Heart left ventricle (tissue), 16 donors: Measurements from ENCODE around the gene GPI. TPM values are rescaled to one million over a fixed set of nuclear protein-coding genes. Genes with fewer than 3 reads are reported as not detected.

Experiments
- ATAC-seq, 4 donors: fragments of 200-7000 bp; cut with Tn5 transposase; one replicate each; pipeline ENCODE4 v1.9.1; 2020 to 2022; ENCODE audit warnings: moderate library complexity in 4 of 4, mild to moderate bottlenecking in 3 of 4, moderate number of reproducible peaks in 1 of 4
- DNase-seq, 5 donors: peaks; one replicate each; pipeline ENCODE4 v3.0.0-alpha.2; 2020
- H3K27ac ChIP-seq, 12 donors: fragments of 200-600 bp; sonication (generic) in 4 of 12; one replicate each; pipeline versions ENCODE4 v1.5.0 to v1.8.0; 2016 to 2022; ENCODE audit warnings: mild to moderate bottlenecking in 2 of 12
- H3K27me3 ChIP-seq, 9 donors: fragments of 200-600 bp; sonication (generic) in 2 of 9; one replicate each; pipeline versions ENCODE4 v1.5.1 to v1.8.0; 2016 to 2022; ENCODE audit warnings: mild to moderate bottlenecking in 3 of 9
- H3K36me3 ChIP-seq, 9 donors: fragments of 200-600 bp; sonication (generic) in 2 of 9; one replicate each; pipeline versions ENCODE4 v1.5.0 to v1.8.0; 2018 to 2022; ENCODE audit warnings: mild to moderate bottlenecking in 2 of 9
- H3K4me1 ChIP-seq, 12 donors: fragments of 200-600 bp; sonication (generic) in 4 of 12; one replicate each; pipeline versions ENCODE4 v1.5.0 to v1.8.0; 2016 to 2022; ENCODE audit warnings: mild to moderate bottlenecking in 3 of 12
- H3K4me3 ChIP-seq, 12 donors: fragments of 200-600 bp; sonication (generic) in 4 of 12; one replicate each; pipeline versions ENCODE4 v1.5.0 to v1.8.0; 2017 to 2022; ENCODE audit warnings: mild to moderate bottlenecking in 9 of 12, moderate library complexity in 4 of 12
- H3K9me3 ChIP-seq, 12 donors: fragments of 200-600 bp; sonication (generic) in 4 of 12; one replicate each; pipeline versions ENCODE4 v1.5.0 to v1.8.0; 2016 to 2022; ENCODE audit warnings: mild to moderate bottlenecking in 1 of 12
- POLR2A ChIP-seq, 2 donors: fragments of 450-650 bp; IDR thresholded peaks; one replicate each; pipeline ENCODE4 v1.6.1; 2017; ENCODE audit warnings: antibody characterized with exemption in 2 of 2, mild to moderate bottlenecking in 2 of 2, moderate library complexity in 2 of 2
- WGBS, 4 donors: extraction: QIAGEN DNeasy Blood & Tissue Kit in 2 of 4; methylation state at CpG; one replicate each; pipeline versions ENCODE4 v1.1.5 to v1.1.7; 2013 to 2018; 5-methylcytosine and 5-hydroxymethylcytosine counted together
- intact Hi-C, 10 donors: fragments of 100-400 bp; cut with DNase I; formaldehyde crosslinking; loops; one replicate each; pipeline versions ENCODE4 v1.11.1 to v1.14.2; 2022
- polyA plus RNA-seq, 2 donors: library from polyadenylated mRNA; stranded (reverse); fragments of 200-250 nt; gene quantifications; one replicate each; pipeline ENCODE4 v1.2.3, GENCODE V29; 2013
- total RNA-seq, 9 donors: library from RNA; depleted of rRNA in 2 of 9; stranded (reverse); fragments of >200 nt in 2 of 9; fragmentation: NEBNext Ultra II Directional in 3 of 9; extraction: Animal tissue kit (Norgen Biotek cat#: 25700) in 3 of 9; gene quantifications; one replicate each; pipeline versions ENCODE4 v1.1.0 to v1.2.4, GENCODE V29; 2016 to 2023
- TF ChIP-seq, protein P1 (sequence below), 12 donors: fragments of 200-600 bp; sonication (generic) in 4 of 12; IDR thresholded peaks; one replicate each; pipeline versions ENCODE4 v1.5.0 to v1.8.0; 2018 to 2022; ENCODE audit warnings: antibody characterized with exemption in 12 of 12, mild to moderate bottlenecking in 5 of 12
- donor health status: ischemic (EF 13 %, LVEDD 7.1; RV severe dilation, severe dysfunction).
- donor health status: healthy with polysubstance abuse.
- donor health status: DM: no; HTN: yes; CAD: no.
- donor health status: DM: no; HTN: no; CAD: no.
- donor health status: ischemic (EF 25% LVEDD 6.9; RV normal size, moderate dysfunction).
- donor health status: ischemic (EF 25% LVEDD 5.7; RV mildly dilated, moderate dysfunction).
- donor health status: healthy.
- donor health status: DM: yes; HTN: yes; CAD: no.
- donor health status: ischemic (EF 35%, LVEDD 5.7; RV mildly dilated, moderate dysfunction).
- donor health status: nonischemic (EF 11% LVEDD 7.7; RV severe dilation, severe dysfunction).
- donor health status: DM: yes; HTN: yes; CAD: no.
- donor health status: PGD.
- donor health status: ischemic (EF 29% LVEDD 5.4; RV normal size, mild dysfunction).
- donor health status: nonischemic (EF 23%, LVEDD 6.1; RV moderate dilation, normal function).

The GPI gene
- total and polyA plus RNA-seq, 11 donors: 233 to 764 (median 513) TPM

DNA sequence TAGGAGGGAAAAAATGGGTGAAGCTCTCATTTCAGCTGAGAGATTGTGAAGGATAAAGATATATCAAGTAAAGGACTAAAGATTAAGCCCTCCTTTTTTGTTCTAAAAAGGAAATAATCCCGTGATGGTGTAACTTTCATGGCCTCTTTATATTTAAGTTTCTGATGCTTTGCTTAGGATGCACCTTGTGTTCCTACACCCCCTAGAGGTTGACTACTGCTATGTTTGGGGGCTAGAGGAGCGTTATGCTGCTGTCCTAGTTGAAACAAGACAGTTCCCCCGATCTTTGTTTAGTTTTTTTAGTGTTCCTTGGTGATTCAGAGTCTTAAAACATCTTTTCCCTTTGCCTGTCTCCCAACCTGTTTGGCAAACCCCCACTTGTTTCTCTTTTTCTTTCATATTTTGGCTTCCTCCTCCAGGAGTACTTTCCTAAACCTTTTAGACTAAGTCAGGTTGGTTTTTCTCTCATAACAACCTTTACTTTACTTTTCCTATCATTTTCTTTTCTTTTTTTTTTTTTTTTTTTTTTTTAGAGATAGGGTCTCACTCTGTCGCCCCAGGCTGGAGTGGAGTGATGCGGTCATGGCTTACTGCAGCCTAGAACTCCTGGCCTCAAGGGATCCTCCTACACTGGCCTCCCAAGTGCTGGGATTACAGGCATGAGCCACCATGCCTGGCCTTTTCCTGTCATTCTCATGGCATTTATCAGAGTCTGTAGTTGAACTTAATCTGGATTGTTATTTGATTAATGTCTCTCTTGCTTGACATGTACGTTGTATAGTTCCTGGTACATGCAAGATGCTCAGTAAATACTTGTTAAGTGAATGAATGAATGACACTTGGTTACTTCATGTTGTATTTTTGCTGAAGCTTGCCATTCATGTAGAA is 66.0 kb downstream of the GPI start:
- H3K4me3 ChIP-seq: peak overlapping the region in 8 of 12 donors; percentile 0 to 97 (median 81)
- H3K27me3 ChIP-seq: no peaks in the 10 kb centered on the region
- no peak for DNase-seq
- H3K9me3 ChIP-seq: no peaks in the 10 kb centered on the region
- no peak for ATAC-seq
- peak overlapping the region in 10 of 12 donors; percentile 18 to 98 (median 62) for H3K27ac ChIP-seq
- intact Hi-C loops: loop anchor here in 1 of 10 donors (2.0 kb wide), 1 partner anchor 26 kb away; the partner anchor contains the start of gene PDCD2L
- 35 to 43% (median 37%) methylated on average over 6 of the region's 6 CpGs for WGBS, 4 donors
- peaks cover 0 to 46% (median 26%) of the 10 kb centered on the region in 9 donors for H3K36me3 ChIP-seq
- H3K4me1 ChIP-seq: peaks cover 0 to 64% (median 40%) of the 10 kb centered on the region in 12 donors
- TF ChIP-seq POLR2A (IDR thresholded peaks at IDR 0.05): no peak
- TF ChIP-seq, protein P1, sequence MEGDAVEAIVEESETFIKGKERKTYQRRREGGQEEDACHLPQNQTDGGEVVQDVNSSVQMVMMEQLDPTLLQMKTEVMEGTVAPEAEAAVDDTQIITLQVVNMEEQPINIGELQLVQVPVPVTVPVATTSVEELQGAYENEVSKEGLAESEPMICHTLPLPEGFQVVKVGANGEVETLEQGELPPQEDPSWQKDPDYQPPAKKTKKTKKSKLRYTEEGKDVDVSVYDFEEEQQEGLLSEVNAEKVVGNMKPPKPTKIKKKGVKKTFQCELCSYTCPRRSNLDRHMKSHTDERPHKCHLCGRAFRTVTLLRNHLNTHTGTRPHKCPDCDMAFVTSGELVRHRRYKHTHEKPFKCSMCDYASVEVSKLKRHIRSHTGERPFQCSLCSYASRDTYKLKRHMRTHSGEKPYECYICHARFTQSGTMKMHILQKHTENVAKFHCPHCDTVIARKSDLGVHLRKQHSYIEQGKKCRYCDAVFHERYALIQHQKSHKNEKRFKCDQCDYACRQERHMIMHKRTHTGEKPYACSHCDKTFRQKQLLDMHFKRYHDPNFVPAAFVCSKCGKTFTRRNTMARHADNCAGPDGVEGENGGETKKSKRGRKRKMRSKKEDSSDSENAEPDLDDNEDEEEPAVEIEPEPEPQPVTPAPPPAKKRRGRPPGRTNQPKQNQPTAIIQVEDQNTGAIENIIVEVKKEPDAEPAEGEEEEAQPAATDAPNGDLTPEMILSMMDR (IDR thresholded peaks at IDR 0.05): peak; percentile 34 to 67 (median 52)

DNA sequence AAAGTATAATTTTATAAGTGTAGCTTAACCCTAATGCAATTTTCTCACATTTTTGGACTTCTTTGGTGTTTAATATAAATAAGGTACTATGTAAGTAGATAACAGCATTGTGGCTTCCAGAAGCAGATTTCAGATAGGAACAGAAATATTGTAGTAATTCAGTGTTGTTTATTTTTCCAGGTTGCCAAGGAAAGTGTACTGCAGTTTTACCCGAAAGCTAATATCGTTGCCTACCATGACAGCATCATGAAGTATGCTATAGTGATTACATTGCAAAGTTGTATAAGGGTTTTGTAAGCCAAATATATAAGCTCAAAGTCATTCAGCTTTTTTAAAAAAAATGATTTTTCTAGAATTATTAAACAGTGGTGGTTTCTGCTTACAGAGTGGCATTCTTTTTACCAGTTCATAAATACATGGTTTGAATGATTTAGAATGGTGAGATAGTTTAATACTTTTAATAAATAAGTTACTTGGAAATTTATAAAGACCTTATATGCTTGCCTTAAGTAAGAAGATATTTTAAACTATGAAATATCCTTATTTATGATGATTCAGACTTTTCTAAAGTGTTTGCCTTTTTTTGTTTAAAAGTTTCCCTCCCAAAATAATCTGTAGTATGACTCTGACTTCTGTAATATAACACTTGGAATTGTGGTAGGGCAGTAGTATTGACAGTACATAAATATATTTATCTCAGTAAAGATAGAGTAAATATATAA is 66.8 kb downstream of the GPI start:
- 64 to 74% (median 67%) methylated on average over 2 of the region's 2 CpGs for WGBS, 4 donors
- Histone ChIP-seq H3K4me3 (peak overlapping the region in 3 of 12 donors; percentile 6 to 97 (median 72)), H3K9me3 (no peaks in the 10 kb centered on the region), H3K27ac (peak overlapping the region in 11 of 12 donors; percentile 13 to 94 (median 53)), H3K27me3 (no peaks in the 10 kb centered on the region), H3K4me1 (peaks cover 0 to 64% (median 40%) of the 10 kb centered on the region in 12 donors), H3K36me3 (peaks cover 0 to 55% (median 34%) of the 10 kb centered on the region in 9 donors)
- intact Hi-C loops: loop anchor here in 1 of 10 donors (2.0 kb wide), 1 partner anchor 27 kb away; the partner anchor contains the start of gene PDCD2L
- DNase-seq (no peak), ATAC-seq (no peak)
- TF ChIP-seq, protein P1 (IDR thresholded peaks at IDR 0.05): no peak
- TF ChIP-seq POLR2A (IDR thresholded peaks at IDR 0.05): no peak

DNA sequence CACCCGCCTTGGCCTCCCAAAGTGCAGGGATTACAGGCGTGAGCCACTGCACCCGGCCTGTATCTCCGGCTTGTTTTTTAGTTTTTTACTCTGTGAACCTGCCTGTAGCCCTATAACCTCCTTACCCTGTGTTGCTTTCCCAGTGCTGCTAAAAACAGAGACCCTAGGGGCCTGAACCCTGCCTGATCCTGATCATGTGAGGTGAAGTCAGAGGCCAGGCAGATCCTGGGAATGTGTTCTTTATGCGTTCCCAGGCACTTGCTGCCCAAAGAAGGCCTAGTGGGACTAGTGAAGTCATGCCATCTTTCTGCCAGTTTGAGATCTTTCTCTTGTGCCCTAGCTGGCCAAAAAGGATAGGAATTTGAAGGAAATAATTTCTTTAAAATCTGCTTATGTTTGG is 67.8 kb downstream of the GPI start:
- Histone ChIP-seq H3K4me1 (peaks cover 0 to 59% (median 36%) of the 10 kb centered on the region in 12 donors), H3K27me3 (no peaks in the 10 kb centered on the region), H3K27ac (peak overlapping the region in 11 of 12 donors; percentile 7 to 94 (median 53)), H3K9me3 (no peaks in the 10 kb centered on the region), H3K36me3 (peaks cover 0 to 64% (median 44%) of the 10 kb centered on the region in 9 donors), H3K4me3 (no peak overlapping the region)
- ATAC-seq (peak in 3 of 4 donors; percentile 13 to 67 (median 50)), DNase-seq (peak; percentile 47 to 63 (median 58))
- WGBS, 4 donors: 61 to 78% (median 69%) methylated on average over 5 of the region's 5 CpGs
- intact Hi-C loops: no loop called here
- TF ChIP-seq, protein P1 (IDR thresholded peaks at IDR 0.05): no peak
- no peak for TF ChIP-seq POLR2A (IDR thresholded peaks at IDR 0.05)
